Trophoblast cell (in vitro differentiated cells and primary cell): ENCODE data around the gene OR6J1.
"Not testable (repeated sequence)": the region's sequence is repeated elsewhere in the genome, so short reads cannot be mapped to it uniquely, and the experiment has no call there.

Experiments
- DNase-seq, 2 donors: peaks; one replicate each; pipeline ENCODE4 v3.0.0-alpha.2; 2016
- H2AFZ ChIP-seq: 2 replicates; pipeline ENCODE4 v1.6.1; 2013; ENCODE audit warnings: low read length, moderate library complexity, mild to moderate bottlenecking; ENCODE audit not compliant: insufficient read depth, poor library complexity
- H2AK5ac ChIP-seq: 2 replicates; pipeline ENCODE4 v1.6.1; 2013; ENCODE audit warnings: mild to moderate bottlenecking, low read length
- H2BK120ac ChIP-seq: 2 replicates; pipeline ENCODE4 v1.6.1; 2013; ENCODE audit warnings: low read length, mild to moderate bottlenecking, moderate library complexity; ENCODE audit not compliant: insufficient read depth, poor library complexity
- H2BK12ac ChIP-seq: 2 replicates; pipeline ENCODE4 v1.6.1; 2013; ENCODE audit warnings: mild to moderate bottlenecking, low read length, moderate library complexity
- H2BK5ac ChIP-seq: 2 replicates; pipeline ENCODE4 v1.6.1; 2013; ENCODE audit warnings: low read length, low read depth, moderate library complexity, mild to moderate bottlenecking; ENCODE audit not compliant: poor library complexity
- H3K14ac ChIP-seq: 2 replicates; pipeline ENCODE4 v1.6.1; 2013; ENCODE audit warnings: mild to moderate bottlenecking, low read length
- H3K18ac ChIP-seq: 2 replicates; pipeline ENCODE4 v1.6.1; 2013; ENCODE audit warnings: mild to moderate bottlenecking, low read length
- H3K23ac ChIP-seq: 2 replicates; pipeline ENCODE4 v1.6.1; 2013; ENCODE audit warnings: low read length
- H3K27ac ChIP-seq: 2 replicates; pipeline ENCODE4 v1.5.1; 2013; ENCODE audit warnings: low read depth, mild to moderate bottlenecking, inconsistent platforms, low read length, moderate library complexity
- H3K27me3 ChIP-seq: 2 replicates; pipeline ENCODE4 v1.6.1; 2013; ENCODE audit warnings: inconsistent platforms, mild to moderate bottlenecking, low read length, moderate library complexity; ENCODE audit not compliant: insufficient read depth
- H3K36me3 ChIP-seq, 2 experiments: 1 replicate in 1 of 2; 2 replicates in 1 of 2; pipeline ENCODE4 v1.6.1; 2013; ENCODE audit warnings: low read length in 2 of 2, mild to moderate bottlenecking in 2 of 2, moderate library complexity in 1 of 2; ENCODE audit not compliant: insufficient read depth in 2 of 2, control insufficient read depth in 1 of 2
- H3K4ac ChIP-seq: 2 replicates; pipeline ENCODE4 v1.6.1; 2013; ENCODE audit warnings: low read depth, mild to moderate bottlenecking, low read length, moderate library complexity
- H3K4me1 ChIP-seq, 2 experiments: 1 replicate in 1 of 2; 2 replicates in 1 of 2; pipeline ENCODE4 v1.6.1; 2013; ENCODE audit warnings: low read length in 2 of 2, mild to moderate bottlenecking in 2 of 2, moderate library complexity in 1 of 2; ENCODE audit not compliant: insufficient read depth in 2 of 2, control insufficient read depth in 1 of 2
- H3K4me2 ChIP-seq: 2 replicates; pipeline ENCODE4 v1.6.1; 2013; ENCODE audit warnings: inconsistent platforms, mild to moderate bottlenecking, low read length, moderate library complexity
- H3K4me3 ChIP-seq: 2 replicates; pipeline ENCODE4 v1.5.1; 2013; ENCODE audit warnings: mild to moderate bottlenecking, low read depth, low read length, inconsistent platforms
- H3K79me1 ChIP-seq: one replicate; pipeline ENCODE4 v1.6.1; 2013; ENCODE audit warnings: low read length
- H3K79me2 ChIP-seq: 2 replicates; pipeline ENCODE4 v1.6.1; 2013; ENCODE audit warnings: low read length, mild to moderate bottlenecking; ENCODE audit not compliant: control insufficient read depth, insufficient read depth, poor library complexity
- H3K9ac ChIP-seq: 2 replicates; pipeline ENCODE4 v1.6.1; 2013; ENCODE audit warnings: mild to moderate bottlenecking, low read length
- H3K9me3 ChIP-seq: 2 replicates; pipeline ENCODE4 v1.6.1; 2013; ENCODE audit warnings: low read depth, mild to moderate bottlenecking, control low read depth, inconsistent platforms, low read length; ENCODE audit not compliant: insufficient read depth
- H4K12ac ChIP-seq: 2 replicates; pipeline ENCODE4 v1.6.1; 2013; ENCODE audit warnings: low read depth, mild to moderate bottlenecking, low read length, moderate library complexity
- H4K8ac ChIP-seq: 2 replicates; pipeline ENCODE4 v1.6.1; 2013; ENCODE audit warnings: low read depth, mild to moderate bottlenecking, low read length, moderate library complexity
- H4K91ac ChIP-seq: one replicate; pipeline ENCODE4 v1.6.1; 2013; ENCODE audit warnings: low read depth, mild to moderate bottlenecking, low read length, moderate library complexity
- WGBS: extraction: QIAGEN DNeasy Blood & Tissue Kit; methylation state at CpG from one replicate; pipeline ENCODE4 v1.1.7; 2013; ENCODE audit warnings: missing lambda C conversion rate; ENCODE audit not compliant: insufficient read length, insufficient coverage; ENCODE audit errors: extremely low coverage; 5-methylcytosine and 5-hydroxymethylcytosine counted together

Gene OR6J1

DNA sequence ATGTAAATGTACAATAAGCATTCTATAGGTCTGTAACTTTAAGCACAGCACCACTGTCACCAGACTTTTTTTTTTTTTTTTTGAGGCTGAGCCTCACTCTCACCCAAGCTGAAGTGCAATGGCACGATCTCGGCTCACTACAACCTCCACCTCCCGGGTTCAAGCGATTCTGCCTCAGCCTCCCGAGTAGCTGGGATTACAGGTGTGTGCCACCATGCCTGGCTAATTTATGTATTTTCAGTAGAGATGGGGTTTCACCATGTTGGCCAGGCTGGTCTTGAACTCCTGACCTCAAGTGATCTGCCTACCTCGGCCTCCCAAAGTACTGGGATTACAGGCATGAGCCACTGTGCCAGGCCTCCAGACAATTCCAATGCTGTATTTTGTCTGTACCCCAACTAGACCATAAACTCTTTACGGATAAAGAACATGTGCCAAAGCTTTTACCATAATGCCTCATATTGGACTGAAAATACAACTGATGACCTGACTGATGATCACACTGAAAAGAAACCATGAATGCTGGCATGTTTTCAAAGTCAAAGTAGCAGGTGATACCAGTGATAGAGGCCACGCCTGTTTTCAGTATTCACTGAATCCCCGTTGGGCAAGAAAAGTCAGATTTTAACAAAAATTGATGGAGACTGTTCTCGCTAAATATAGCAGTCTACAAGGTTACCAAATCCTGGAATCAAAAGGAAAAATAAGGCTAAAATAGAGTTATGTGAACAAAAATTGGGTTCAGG lies 56.3 kb downstream of the OR6J1 start:
- not testable (repeated sequence) for H3K4me3 ChIP-seq, H3K27ac ChIP-seq, H2BK5ac ChIP-seq, H4K8ac ChIP-seq, H3K79me1 ChIP-seq, H4K12ac ChIP-seq, H3K4me1 ChIP-seq, H3K14ac ChIP-seq, DNase-seq, H2AK5ac ChIP-seq, H3K9ac ChIP-seq, H2BK120ac ChIP-seq, H3K23ac ChIP-seq, H2BK12ac ChIP-seq, H2AFZ ChIP-seq, H3K27me3 ChIP-seq, H3K18ac ChIP-seq, H4K91ac ChIP-seq, H3K36me3 ChIP-seq, H3K79me2 ChIP-seq, H3K9me3 ChIP-seq
- no CpG with 5 or more reads among the region's 10 CpGs for WGBS
- Histone ChIP-seq H3K4ac (peak overlapping the region; percentile 91), H3K4me2 (peak overlapping the region; percentile 96)

DNA sequence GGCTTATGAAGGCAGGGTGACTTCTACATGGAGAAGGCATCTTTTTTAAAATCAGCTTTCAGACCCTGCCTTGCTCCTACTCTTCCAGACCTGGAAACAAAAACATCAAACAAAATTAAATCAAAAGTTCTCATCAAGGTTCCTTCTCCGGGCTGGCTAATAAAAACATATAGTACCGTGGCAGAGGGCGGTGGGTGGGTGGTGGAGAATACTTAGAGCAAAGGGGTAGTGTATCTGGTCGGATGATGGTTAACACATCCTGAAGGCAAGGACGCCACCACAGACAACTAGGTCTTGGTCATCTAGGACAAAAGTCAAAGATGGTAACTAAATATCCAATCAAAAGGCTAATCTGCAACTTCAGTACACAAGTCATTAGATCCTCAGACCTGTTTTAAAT lies 56.9 kb downstream of the OR6J1 start:
- no peak for DNase-seq
- H2AFZ ChIP-seq, result no peak overlapping the region

DNA sequence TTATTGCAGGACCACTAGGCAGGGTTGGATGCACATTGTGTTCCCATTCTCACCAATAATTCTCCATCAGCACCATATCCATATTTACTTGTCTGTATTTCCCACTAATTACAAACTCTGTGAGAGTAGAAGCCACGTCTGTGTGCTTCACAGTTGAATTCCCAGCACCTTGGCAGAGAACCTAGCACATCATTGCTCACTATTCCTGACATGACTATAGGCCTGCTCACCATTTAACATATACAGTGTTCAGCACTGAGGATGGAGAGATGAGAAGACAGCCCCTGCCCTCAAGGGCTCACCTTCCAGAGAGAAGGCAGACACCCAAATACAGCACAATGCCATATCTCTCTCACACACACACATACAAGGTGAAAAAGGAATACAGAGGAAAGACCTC lies 60.2 kb downstream of the OR6J1 start:
- DNase-seq, result no peak
- Histone ChIP-seq H3K4me2 (no peak overlapping the region), H3K4me1 (no peaks in the 10 kb centered on the region), H3K9me3 (no peaks in the 10 kb centered on the region), H2BK5ac (no peak overlapping the region), H3K4ac (peak overlapping the region; percentile 87), H3K79me2 (peaks cover 5% of the 10 kb centered on the region), H3K14ac (no peak overlapping the region), H3K18ac (no peak overlapping the region), H3K36me3 (peaks cover 5 to 9% of the 10 kb centered on the region in 2 experiments), H4K8ac (no peak overlapping the region), H3K79me1 (peaks cover 5% of the 10 kb centered on the region), H4K12ac (no peak overlapping the region), H2BK120ac (no peak overlapping the region), H3K27me3 (no peaks in the 10 kb centered on the region), H4K91ac (no peak overlapping the region), H3K23ac (no peak overlapping the region), H2AK5ac (no peak overlapping the region), H3K27ac (no peak overlapping the region), H3K4me3 (no peak overlapping the region), H2BK12ac (no peak overlapping the region), H2AFZ (no peak overlapping the region), H3K9ac (no peak overlapping the region)
- WGBS, result no CpG with 5 or more reads among the region's 1 CpG

More for the DNA sequence above, 56.9 kb downstream of the OR6J1 start:
- WGBS, result no CpG with 5 or more reads among the region's 5 CpGs
- Histone ChIP-seq H3K4me1 (no peaks in the 10 kb centered on the region), H3K79me2 (peaks cover 5% of the 10 kb centered on the region), H2BK12ac (no peak overlapping the region), H2BK120ac (no peak overlapping the region), H2AK5ac (no peak overlapping the region), H3K9me3 (no peaks in the 10 kb centered on the region), H4K12ac (no peak overlapping the region), H4K8ac (no peak overlapping the region), H2BK5ac (no peak overlapping the region), H3K4me2 (no peak overlapping the region), H3K79me1 (peaks cover 5% of the 10 kb centered on the region), H3K18ac (no peak overlapping the region), H4K91ac (no peak overlapping the region), H3K27me3 (no peaks in the 10 kb centered on the region), H3K4me3 (no peak overlapping the region), H3K36me3 (peaks cover 0 to 9% of the 10 kb centered on the region in 2 experiments), H3K27ac (no peak overlapping the region), H3K23ac (no peak overlapping the region), H3K9ac (no peak overlapping the region), H3K4ac (no peak overlapping the region), H3K14ac (no peak overlapping the region)
